HEK293 (cell line): Measurements from ENCODE around the gene WDHD1.

Experiments
- CTCF ChIA-PET: fragments of 350-600 bp; formaldehyde crosslinking; extraction: SDS; loops from one replicate; lab custom pipeline; 2021; ENCODE audit warnings: antibody characterized with exemption; lab: Yijun Ruan, JAX
- POLR2A ChIA-PET: fragments of 300-600 bp; formaldehyde crosslinking; extraction: SDS; loops from one replicate; lab custom pipeline; 2020; ENCODE audit warnings: antibody characterized with exemption, inconsistent platforms; lab: Yijun Ruan, JAX
- H3K27ac ChIP-seq: fragments of 200-500 bp; sonication (Bioruptor generic); 2 replicates; pipeline ENCODE4 v1.5.1; 2014; ENCODE audit warnings: low read depth, low read length, control low read depth, inconsistent platforms; ENCODE audit errors: extremely low read depth
- H3K36me3 ChIP-seq, 2 experiments: fragments of 200-500 bp in 1 of 2; sonication (Bioruptor generic) in 1 of 2; 1 replicate in 1 of 2; 2 replicates in 1 of 2; pipeline ENCODE4 v1.5.1; 2014 to 2017; ENCODE audit warnings: inconsistent platforms in 2 of 2, low read length in 2 of 2; ENCODE audit not compliant: control insufficient read depth in 2 of 2, insufficient read depth in 1 of 2
- H3K4me1 ChIP-seq: fragments of 200-500 bp; sonication (Bioruptor generic); 2 replicates; pipeline ENCODE4 v1.5.1; 2014; ENCODE audit warnings: mild to moderate bottlenecking, low read length, inconsistent platforms; ENCODE audit not compliant: control insufficient read depth, insufficient read depth
- H3K4me3 ChIP-seq: 2 replicates; pipeline ENCODE4 v1.5.1; 2011; ENCODE audit warnings: low read depth, mild to moderate bottlenecking, control low read depth, low read length, moderate library complexity
- H3K9me3 ChIP-seq: fragments of 200-500 bp; sonication (Bioruptor generic); 2 replicates; pipeline ENCODE4 v1.5.1; 2014; ENCODE audit warnings: low read depth, low read length, inconsistent platforms; ENCODE audit not compliant: control insufficient read depth, insufficient read depth
- GLI2 ChIP-seq: fragments of 450-650 bp; formaldehyde crosslinking; IDR thresholded peaks from 2 replicates; pipeline ENCODE4; 2017; ENCODE audit warnings: missing biosample characterization, missing genetic modification characterization, low read depth, borderline replicate concordance
- HOXA7 ChIP-seq: sonication (generic); formaldehyde crosslinking; IDR thresholded peaks from 2 replicates; pipeline ENCODE4 v1.8.1; 2022; ENCODE audit warnings: missing genetic modification reagents, borderline replicate concordance
- MEIS1 ChIP-seq: sonication (generic); formaldehyde crosslinking; IDR thresholded peaks from 2 replicates; pipeline ENCODE4 v1.8.1; 2022; ENCODE audit warnings: missing genetic modification reagents, mild to moderate bottlenecking, borderline replicate concordance
- TCF7L2 ChIP-seq: IDR thresholded peaks from 2 replicates; pipeline ENCODE4 v1.6.1; 2011; ENCODE audit warnings: low read depth, mild to moderate bottlenecking, inconsistent platforms, low read length, moderate library complexity, borderline replicate concordance
- ZNF184 ChIP-seq: fragments of 450-650 bp; IDR thresholded peaks from 2 replicates; pipeline ENCODE4 v1.5.1; 2018; ENCODE audit warnings: missing biosample characterization, mild to moderate bottlenecking, missing genetic modification characterization
- ZNF214 ChIP-seq: fragments of 450-650 bp; formaldehyde crosslinking; IDR thresholded peaks from 2 replicates; pipeline ENCODE4 v1.5.1; 2017; ENCODE audit warnings: missing biosample characterization, mild to moderate bottlenecking, missing genetic modification characterization, borderline replicate concordance
- ZNF391 ChIP-seq: fragments of 450-650 bp; formaldehyde crosslinking; IDR thresholded peaks from 2 replicates; pipeline ENCODE4 v1.5.1; 2016; ENCODE audit warnings: low read depth, missing biosample characterization, missing genetic modification characterization, borderline replicate concordance
- ZNF426 ChIP-seq: fragments of 450-650 bp; formaldehyde crosslinking; IDR thresholded peaks from 2 replicates; pipeline ENCODE4 v1.5.1; 2017; ENCODE audit warnings: missing biosample characterization, missing genetic modification characterization, mild to moderate bottlenecking, inconsistent platforms, moderate library complexity
- ZNF48 ChIP-seq: fragments of 450-650 bp; formaldehyde crosslinking; IDR thresholded peaks from 2 replicates; pipeline ENCODE4 v1.5.1; 2016; ENCODE audit warnings: missing biosample characterization, missing genetic modification characterization
- ZNF529 ChIP-seq: fragments of 450-650 bp; formaldehyde crosslinking; IDR thresholded peaks from 2 replicates; pipeline ENCODE4 v1.5.1; 2017; ENCODE audit warnings: missing genetic modification characterization, missing biosample characterization; ENCODE audit not compliant: insufficient replicate concordance
- ZNF544 ChIP-seq: fragments of 450-650 bp; formaldehyde crosslinking; IDR thresholded peaks from 2 replicates; pipeline ENCODE4 v1.5.0; 2017; ENCODE audit warnings: missing biosample characterization, missing genetic modification characterization
- ZNF600 ChIP-seq: fragments of 450-650 bp; formaldehyde crosslinking; IDR thresholded peaks from 2 replicates; pipeline ENCODE4 v1.5.1; 2016; ENCODE audit warnings: missing biosample characterization, missing genetic modification characterization
- ZNF785 ChIP-seq: fragments of 450-650 bp; formaldehyde crosslinking; IDR thresholded peaks from 2 replicates; pipeline ENCODE4 v1.5.1; 2016; ENCODE audit warnings: missing biosample characterization, missing genetic modification characterization
- TF ChIP-seq, protein P1 (sequence below): fragments of 450-650 bp; formaldehyde crosslinking; IDR thresholded peaks from 2 replicates; pipeline ENCODE4 v1.5.1; 2016; ENCODE audit warnings: missing biosample characterization, missing genetic modification characterization
- TF ChIP-seq, protein P2 (sequence below): fragments of 450-650 bp; formaldehyde crosslinking; IDR thresholded peaks from 2 replicates; pipeline ENCODE4 v1.5.1; 2016; ENCODE audit warnings: missing biosample characterization, missing genetic modification characterization
- TF ChIP-seq, protein P3 (sequence below): fragments of 450-650 bp; formaldehyde crosslinking; IDR thresholded peaks from 2 replicates; pipeline ENCODE4 v1.5.1; 2017; ENCODE audit warnings: missing biosample characterization, missing genetic modification characterization
- TF ChIP-seq, protein P4 (sequence below): fragments of 450-650 bp; formaldehyde crosslinking; IDR thresholded peaks from 2 replicates; pipeline ENCODE4 v1.5.1; 2016; ENCODE audit warnings: missing biosample characterization, missing genetic modification characterization
- TF ChIP-seq, protein P5 (sequence below): fragments of 450-650 bp; formaldehyde crosslinking; IDR thresholded peaks from 2 replicates; pipeline ENCODE4 v1.5.1; 2016; ENCODE audit warnings: missing biosample characterization, missing genetic modification characterization, borderline replicate concordance
- TF ChIP-seq, protein P6 (sequence below): fragments of 450-650 bp; formaldehyde crosslinking; IDR thresholded peaks from 2 replicates; pipeline ENCODE4 v1.5.1; 2017; ENCODE audit warnings: missing biosample characterization, mild to moderate bottlenecking, missing genetic modification characterization, moderate library complexity

The WDHD1 gene

DNA sequence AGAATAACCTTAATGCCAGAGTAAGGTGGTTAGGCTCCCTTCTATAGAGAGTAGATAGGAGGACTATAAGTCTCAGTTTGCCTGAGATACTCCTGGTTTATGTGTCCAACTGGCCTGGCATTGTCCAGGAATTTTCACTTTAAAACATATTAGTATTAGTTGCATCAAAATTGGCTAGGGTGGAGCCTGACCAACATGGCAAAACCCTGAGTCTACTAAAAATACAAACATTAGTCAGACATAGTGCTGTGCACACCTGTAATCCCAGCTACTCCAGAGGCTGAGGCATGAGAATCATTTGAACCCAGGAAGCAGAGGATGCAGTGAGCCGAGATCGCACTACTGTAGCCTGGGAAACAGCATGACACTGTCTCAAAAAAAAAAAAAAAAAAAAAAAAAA, 11.9 kb downstream of the WDHD1 start:
- no peak for TF ChIP-seq ZNF214 (tag by site-specific recombination)
- no peak for TF ChIP-seq ZNF600 (tag by site-specific recombination)
- TF ChIP-seq ZNF529 (tag by site-specific recombination), result no peak
- no peak overlapping the region for H3K27ac ChIP-seq
- H3K9me3 ChIP-seq, result no peaks in the 10 kb centered on the region
- peaks cover 34 to 42% of the 10 kb centered on the region in 2 experiments for H3K36me3 ChIP-seq
- POLR2A ChIA-PET, result interaction anchor here (2.3 kb wide), 1 partner anchor 12 kb away, joined by 11 read pairs; the partner anchor contains the start of genes SOCS4 and WDHD1
- H3K4me1 ChIP-seq, result no peaks in the 10 kb centered on the region
- H3K4me3 ChIP-seq, result no peak overlapping the region
- CTCF ChIA-PET, result interaction anchor here (0.6 kb wide), 1 partner anchor 525 kb away, joined by 3 read pairs; no protein-coding TSS in a partner anchor

DNA sequence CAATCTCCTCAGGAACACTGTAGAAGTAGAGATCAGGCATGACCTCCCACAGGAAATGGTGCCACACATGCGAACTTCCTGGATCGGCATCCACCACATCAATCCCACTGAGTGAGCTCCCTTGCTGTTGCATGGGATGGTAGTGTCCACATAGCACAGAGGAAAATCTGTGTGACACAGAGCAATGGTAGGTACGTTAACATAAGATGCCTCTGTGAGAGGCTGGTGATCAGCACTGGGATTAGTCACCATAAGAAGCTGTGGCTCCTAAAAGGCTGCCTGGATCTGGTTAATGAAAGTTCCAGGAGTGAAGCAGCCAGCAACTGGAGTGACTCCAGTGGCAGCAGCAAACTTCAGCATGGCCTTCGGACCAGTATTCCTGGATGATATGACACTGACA, 21.8 kb downstream of the WDHD1 start:
- H3K4me3 ChIP-seq, result no peak overlapping the region
- POLR2A ChIA-PET, result no interaction called here
- H3K4me1 ChIP-seq, result no peaks in the 10 kb centered on the region
- peaks cover 66 to 78% of the 10 kb centered on the region in 2 experiments for H3K36me3 ChIP-seq
- no peak overlapping the region for H3K27ac ChIP-seq
- CTCF ChIA-PET, result no interaction called here
- TF ChIP-seq TCF7L2 (no peak), ZNF391 (no peak), ZNF544 (no peak), ZNF48 (no peak), ZNF184 (tag by site-specific recombination) (no peak), ZNF426 (tag by site-specific recombination) (no peak), MEIS1 (CRISPR knock-in tag) (no peak), HOXA7 (no peak)
- TF ChIP-seq, protein P1, sequence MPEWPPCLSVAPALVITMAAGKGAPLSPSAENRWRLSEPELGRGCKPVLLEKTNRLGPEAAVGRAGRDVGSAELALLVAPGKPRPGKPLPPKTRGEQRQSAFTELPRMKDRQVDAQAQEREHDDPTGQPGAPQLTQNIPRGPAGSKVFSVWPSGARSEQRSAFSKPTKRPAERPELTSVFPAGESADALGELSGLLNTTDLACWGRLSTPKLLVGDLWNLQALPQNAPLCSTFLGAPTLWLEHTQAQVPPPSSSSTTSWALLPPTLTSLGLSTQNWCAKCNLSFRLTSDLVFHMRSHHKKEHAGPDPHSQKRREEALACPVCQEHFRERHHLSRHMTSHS (tag by site-specific recombination), result no peak
- TF ChIP-seq, protein P2, sequence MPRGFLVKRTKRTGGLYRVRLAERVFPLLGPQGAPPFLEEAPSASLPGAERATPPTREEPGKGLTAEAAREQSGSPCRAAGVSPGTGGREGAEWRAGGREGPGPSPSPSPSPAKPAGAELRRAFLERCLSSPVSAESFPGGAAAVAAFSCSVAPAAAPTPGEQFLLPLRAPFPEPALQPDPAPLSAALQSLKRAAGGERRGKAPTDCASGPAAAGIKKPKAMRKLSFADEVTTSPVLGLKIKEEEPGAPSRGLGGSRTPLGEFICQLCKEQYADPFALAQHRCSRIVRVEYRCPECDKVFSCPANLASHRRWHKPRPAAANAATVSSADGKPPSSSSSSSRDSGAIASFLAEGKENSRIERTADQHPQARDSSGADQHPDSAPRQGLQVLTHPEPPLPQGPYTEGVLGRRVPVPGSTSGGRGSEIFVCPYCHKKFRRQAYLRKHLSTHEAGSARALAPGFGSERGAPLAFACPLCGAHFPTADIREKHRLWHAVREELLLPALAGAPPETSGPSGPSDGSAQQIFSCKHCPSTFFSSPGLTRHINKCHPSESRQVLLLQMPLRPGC, result no peak
- TF ChIP-seq, protein P3, sequence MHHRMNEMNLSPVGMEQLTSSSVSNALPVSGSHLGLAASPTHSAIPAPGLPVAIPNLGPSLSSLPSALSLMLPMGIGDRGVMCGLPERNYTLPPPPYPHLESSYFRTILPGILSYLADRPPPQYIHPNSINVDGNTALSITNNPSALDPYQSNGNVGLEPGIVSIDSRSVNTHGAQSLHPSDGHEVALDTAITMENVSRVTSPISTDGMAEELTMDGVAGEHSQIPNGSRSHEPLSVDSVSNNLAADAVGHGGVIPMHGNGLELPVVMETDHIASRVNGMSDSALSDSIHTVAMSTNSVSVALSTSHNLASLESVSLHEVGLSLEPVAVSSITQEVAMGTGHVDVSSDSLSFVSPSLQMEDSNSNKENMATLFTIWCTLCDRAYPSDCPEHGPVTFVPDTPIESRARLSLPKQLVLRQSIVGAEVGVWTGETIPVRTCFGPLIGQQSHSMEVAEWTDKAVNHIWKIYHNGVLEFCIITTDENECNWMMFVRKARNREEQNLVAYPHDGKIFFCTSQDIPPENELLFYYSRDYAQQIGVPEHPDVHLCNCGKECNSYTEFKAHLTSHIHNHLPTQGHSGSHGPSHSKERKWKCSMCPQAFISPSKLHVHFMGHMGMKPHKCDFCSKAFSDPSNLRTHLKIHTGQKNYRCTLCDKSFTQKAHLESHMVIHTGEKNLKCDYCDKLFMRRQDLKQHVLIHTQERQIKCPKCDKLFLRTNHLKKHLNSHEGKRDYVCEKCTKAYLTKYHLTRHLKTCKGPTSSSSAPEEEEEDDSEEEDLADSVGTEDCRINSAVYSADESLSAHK (tag by site-specific recombination), result no peak
- TF ChIP-seq, all 188 proteins: peak for 0
- H3K9me3 ChIP-seq, result no peaks in the 10 kb centered on the region

DNA sequence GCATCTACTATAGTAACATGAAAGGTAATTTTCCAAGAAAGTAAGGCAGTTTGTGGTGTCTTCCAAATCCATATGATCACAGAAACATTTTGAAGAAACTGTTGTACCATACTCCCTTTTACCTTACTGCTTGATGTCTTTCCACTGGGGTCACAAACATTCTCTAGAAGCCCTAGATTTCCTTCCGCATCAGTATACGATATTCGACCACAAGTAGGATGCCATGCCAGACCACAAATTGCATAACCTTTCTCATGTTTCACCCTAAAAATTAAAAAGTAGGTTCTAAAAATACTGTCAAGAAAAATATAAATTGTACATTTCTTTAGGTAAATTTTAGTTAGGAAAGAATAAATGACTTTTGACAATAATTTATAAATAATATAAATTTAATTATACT, 26.5 kb downstream of the WDHD1 start:
- Histone ChIP-seq H3K4me1 (no peaks in the 10 kb centered on the region), H3K36me3 (peaks cover 57 to 62% of the 10 kb centered on the region in 2 experiments), H3K9me3 (no peaks in the 10 kb centered on the region), H3K4me3 (no peak overlapping the region), H3K27ac (no peak overlapping the region)
- TF ChIP-seq GLI2 (no peak), ZNF785 (tag by site-specific recombination) (no peak), ZNF391 (no peak)
- TF ChIP-seq, protein P4, sequence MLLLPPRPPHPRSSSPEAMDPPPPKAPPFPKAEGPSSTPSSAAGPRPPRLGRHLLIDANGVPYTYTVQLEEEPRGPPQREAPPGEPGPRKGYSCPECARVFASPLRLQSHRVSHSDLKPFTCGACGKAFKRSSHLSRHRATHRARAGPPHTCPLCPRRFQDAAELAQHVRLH (tag by site-specific recombination), result no peak
- TF ChIP-seq, protein P5, sequence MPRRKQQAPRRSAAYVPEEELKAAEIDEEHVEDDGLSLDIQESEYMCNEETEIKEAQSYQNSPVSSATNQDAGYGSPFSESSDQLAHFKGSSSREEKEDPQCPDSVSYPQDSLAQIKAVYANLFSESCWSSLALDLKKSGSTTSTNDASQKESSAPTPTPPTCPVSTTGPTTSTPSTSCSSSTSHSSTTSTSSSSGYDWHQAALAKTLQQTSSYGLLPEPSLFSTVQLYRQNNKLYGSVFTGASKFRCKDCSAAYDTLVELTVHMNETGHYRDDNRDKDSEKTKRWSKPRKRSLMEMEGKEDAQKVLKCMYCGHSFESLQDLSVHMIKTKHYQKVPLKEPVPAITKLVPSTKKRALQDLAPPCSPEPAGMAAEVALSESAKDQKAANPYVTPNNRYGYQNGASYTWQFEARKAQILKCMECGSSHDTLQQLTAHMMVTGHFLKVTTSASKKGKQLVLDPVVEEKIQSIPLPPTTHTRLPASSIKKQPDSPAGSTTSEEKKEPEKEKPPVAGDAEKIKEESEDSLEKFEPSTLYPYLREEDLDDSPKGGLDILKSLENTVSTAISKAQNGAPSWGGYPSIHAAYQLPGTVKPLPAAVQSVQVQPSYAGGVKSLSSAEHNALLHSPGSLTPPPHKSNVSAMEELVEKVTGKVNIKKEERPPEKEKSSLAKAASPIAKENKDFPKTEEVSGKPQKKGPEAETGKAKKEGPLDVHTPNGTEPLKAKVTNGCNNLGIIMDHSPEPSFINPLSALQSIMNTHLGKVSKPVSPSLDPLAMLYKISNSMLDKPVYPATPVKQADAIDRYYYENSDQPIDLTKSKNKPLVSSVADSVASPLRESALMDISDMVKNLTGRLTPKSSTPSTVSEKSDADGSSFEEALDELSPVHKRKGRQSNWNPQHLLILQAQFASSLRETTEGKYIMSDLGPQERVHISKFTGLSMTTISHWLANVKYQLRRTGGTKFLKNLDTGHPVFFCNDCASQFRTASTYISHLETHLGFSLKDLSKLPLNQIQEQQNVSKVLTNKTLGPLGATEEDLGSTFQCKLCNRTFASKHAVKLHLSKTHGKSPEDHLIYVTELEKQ (tag by site-specific recombination), result no peak
- TF ChIP-seq, protein P6, sequence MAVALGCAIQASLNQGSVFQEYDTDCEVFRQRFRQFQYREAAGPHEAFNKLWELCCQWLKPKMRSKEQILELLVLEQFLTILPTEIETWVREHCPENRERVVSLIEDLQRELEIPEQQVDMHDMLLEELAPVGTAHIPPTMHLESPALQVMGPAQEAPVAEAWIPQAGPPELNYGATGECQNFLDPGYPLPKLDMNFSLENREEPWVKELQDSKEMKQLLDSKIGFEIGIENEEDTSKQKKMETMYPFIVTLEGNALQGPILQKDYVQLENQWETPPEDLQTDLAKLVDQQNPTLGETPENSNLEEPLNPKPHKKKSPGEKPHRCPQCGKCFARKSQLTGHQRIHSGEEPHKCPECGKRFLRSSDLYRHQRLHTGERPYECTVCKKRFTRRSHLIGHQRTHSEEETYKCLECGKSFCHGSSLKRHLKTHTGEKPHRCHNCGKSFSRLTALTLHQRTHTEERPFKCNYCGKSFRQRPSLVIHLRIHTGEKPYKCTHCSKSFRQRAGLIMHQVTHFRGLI (tag by site-specific recombination), result no peak
- ChIA-PET CTCF (no interaction called here), POLR2A (no interaction called here)
